ENCODE data around the gene RAN. TPM values are rescaled to one million over a fixed set of nuclear protein-coding genes. Genes with fewer than 3 reads are reported as not detected.
A peak's percentile ranks its signal among the peaks of the same experiment; 100 is the strongest.
"Not testable (repeated sequence)": the region's sequence is repeated elsewhere in the genome, so short reads cannot be mapped to it uniquely, and the experiment has no call there.

Gene RAN
- total and polyA plus RNA-seq, 4 donors = 265 to 559 (median 488) TPM

- Histone ChIP-seq H3K27me3 (ENCODE audit: control insufficient read depth, insufficient read depth, low read length) (no peaks in the 10 kb centered on the region), H3K4me1 (ENCODE audit: control insufficient read depth, insufficient read depth, low read length) (no peaks in the 10 kb centered on the region), H3K9me3 (ENCODE audit: control insufficient read depth, insufficient read depth, low read length) (no peaks in the 10 kb centered on the region), H3K4me3 (ENCODE audit: low read depth, low read length) (no peak overlapping the region), H3K36me3 (ENCODE audit: control insufficient read depth, insufficient read depth, low read length) (no peaks in the 10 kb centered on the region), H3K27ac (ENCODE audit: low read depth, low read length) (no peak overlapping the region)
- DNase-seq (ENCODE audit: low read depth in 4 of 6, low spot score in 6 of 6) = no peak
- WGBS (ENCODE audit: insufficient coverage) = 91% methylated on average over 1 of the region's 5 CpGs
Observed at GRCh38 chr12:130863298-130863697, 8.6 kb upstream of the RAN start.

GRCh38 chr12:130868412-130868811 is 3.5 kb upstream of the RAN start:
- no peaks in the 10 kb centered on the region for H3K36me3 ChIP-seq (ENCODE audit: control insufficient read depth, insufficient read depth, low read length)
- H3K4me3 ChIP-seq (ENCODE audit: low read depth, low read length) = no peak overlapping the region
- 71% methylated on average over 2 of the region's 4 CpGs for WGBS (ENCODE audit: insufficient coverage)
- no peaks in the 10 kb centered on the region for H3K27me3 ChIP-seq (ENCODE audit: control insufficient read depth, insufficient read depth, low read length)
- no peaks in the 10 kb centered on the region for H3K9me3 ChIP-seq (ENCODE audit: control insufficient read depth, insufficient read depth, low read length)
- no peak for DNase-seq (ENCODE audit: low read depth in 4 of 6, low spot score in 6 of 6)
- peaks cover 11% of the 10 kb centered on the region for H3K4me1 ChIP-seq (ENCODE audit: control insufficient read depth, insufficient read depth, low read length)
- H3K27ac ChIP-seq (ENCODE audit: low read depth, low read length) = no peak overlapping the region

GRCh38 chr12:130870442-130871285 is 1.2 kb upstream of the RAN start:
- no peaks in the 10 kb centered on the region for H3K9me3 ChIP-seq (ENCODE audit: control insufficient read depth, insufficient read depth, low read length)
- peaks cover 19% of the 10 kb centered on the region for H3K4me1 ChIP-seq (ENCODE audit: control insufficient read depth, insufficient read depth, low read length)
- WGBS (ENCODE audit: insufficient coverage) = 20% methylated on average over 30 of the region's 31 CpGs
- H3K27ac ChIP-seq (ENCODE audit: low read depth, low read length) = peak overlapping the region; percentile 89
- H3K36me3 ChIP-seq (ENCODE audit: control insufficient read depth, insufficient read depth, low read length) = peaks cover 18% of the 10 kb centered on the region
- H3K27me3 ChIP-seq (ENCODE audit: control insufficient read depth, insufficient read depth, low read length) = no peaks in the 10 kb centered on the region
- peak; percentile 29 to 91 (median 54) for DNase-seq (ENCODE audit: low read depth in 4 of 6, low spot score in 6 of 6)
- H3K4me3 ChIP-seq (ENCODE audit: low read depth, low read length) = peak overlapping the region; percentile 72

- WGBS (ENCODE audit: insufficient coverage) = under 1% methylated on average over 74 of the region's 79 CpGs
- Histone ChIP-seq H3K36me3 (ENCODE audit: control insufficient read depth, insufficient read depth, low read length) (peaks cover 21% of the 10 kb centered on the region), H3K27ac (ENCODE audit: low read depth, low read length) (no peak overlapping the region), H3K4me3 (ENCODE audit: low read depth, low read length) (peak overlapping the region; percentile 78), H3K9me3 (ENCODE audit: control insufficient read depth, insufficient read depth, low read length) (no peaks in the 10 kb centered on the region), H3K27me3 (ENCODE audit: control insufficient read depth, insufficient read depth, low read length) (no peaks in the 10 kb centered on the region), H3K4me1 (ENCODE audit: control insufficient read depth, insufficient read depth, low read length) (peaks cover 19% of the 10 kb centered on the region)
- DNase-seq (ENCODE audit: low read depth in 4 of 6, low spot score in 6 of 6) = peak in 3 of 6 donors; percentile 22 to 74 (median 71)
Observed at GRCh38 chr12:130872179-130873096, 572 bp downstream of the RAN start.

GRCh38 chr12:130873106-130873795 is 1.4 kb downstream of the RAN start:
- Histone ChIP-seq H3K9me3 (ENCODE audit: control insufficient read depth, insufficient read depth, low read length) (no peaks in the 10 kb centered on the region), H3K36me3 (ENCODE audit: control insufficient read depth, insufficient read depth, low read length) (peaks cover 21% of the 10 kb centered on the region), H3K27me3 (ENCODE audit: control insufficient read depth, insufficient read depth, low read length) (no peaks in the 10 kb centered on the region), H3K4me3 (ENCODE audit: low read depth, low read length) (peak overlapping the region; percentile 78), H3K27ac (ENCODE audit: low read depth, low read length) (no peak overlapping the region), H3K4me1 (ENCODE audit: control insufficient read depth, insufficient read depth, low read length) (peaks cover 19% of the 10 kb centered on the region)
- 34% methylated on average over 2 of the region's 4 CpGs for WGBS (ENCODE audit: insufficient coverage)
- no peak for DNase-seq (ENCODE audit: low read depth in 4 of 6, low spot score in 6 of 6)

GRCh38 chr12:130873825-130874224 is 2.0 kb downstream of the RAN start:
- 56% methylated on average over 1 of the region's 4 CpGs for whole genome bisulfite sequencing (ENCODE audit: insufficient coverage)
- no peak overlapping the region for H3K4me3 ChIP-seq (ENCODE audit: low read depth, low read length)
- H3K4me1 ChIP-seq (ENCODE audit: control insufficient read depth, insufficient read depth, low read length) = peaks cover 19% of the 10 kb centered on the region
- DNase-seq (ENCODE audit: low read depth in 4 of 6, low spot score in 6 of 6) = no peak
- no peaks in the 10 kb centered on the region for H3K27me3 ChIP-seq (ENCODE audit: control insufficient read depth, insufficient read depth, low read length)
- H3K27ac ChIP-seq (ENCODE audit: low read depth, low read length) = no peak overlapping the region
- H3K36me3 ChIP-seq (ENCODE audit: control insufficient read depth, insufficient read depth, low read length) = peaks cover 21% of the 10 kb centered on the region
- no peaks in the 10 kb centered on the region for H3K9me3 ChIP-seq (ENCODE audit: control insufficient read depth, insufficient read depth, low read length)

- WGBS (ENCODE audit: insufficient coverage) = 98% methylated on average over 6 of the region's 10 CpGs
- DNase-seq (ENCODE audit: low read depth in 4 of 6, low spot score in 6 of 6) = no peak
- peaks cover 26% of the 10 kb centered on the region for H3K36me3 ChIP-seq (ENCODE audit: control insufficient read depth, insufficient read depth, low read length)
Observed at GRCh38 chr12:130874696-130875095, 2.8 kb downstream of the RAN start.

GRCh38 chr12:130875193-130875592 is 3.3 kb downstream of the RAN start:
- Histone ChIP-seq H3K36me3 (ENCODE audit: control insufficient read depth, insufficient read depth, low read length) (peaks cover 26% of the 10 kb centered on the region), H3K27ac (ENCODE audit: low read depth, low read length) (no peak overlapping the region), H3K27me3 (ENCODE audit: control insufficient read depth, insufficient read depth, low read length) (no peaks in the 10 kb centered on the region), H3K4me1 (ENCODE audit: control insufficient read depth, insufficient read depth, low read length) (peaks cover 25% of the 10 kb centered on the region), H3K4me3 (ENCODE audit: low read depth, low read length) (no peak overlapping the region), H3K9me3 (ENCODE audit: control insufficient read depth, insufficient read depth, low read length) (no peaks in the 10 kb centered on the region)
- no peak for DNase-seq (ENCODE audit: low read depth in 4 of 6, low spot score in 6 of 6)
- 100% methylated on average over 3 of the region's 5 CpGs for WGBS (ENCODE audit: insufficient coverage)

More at GRCh38 chr12:130874696-130875095, 2.8 kb downstream of the RAN start:
- Histone ChIP-seq H3K27ac (ENCODE audit: low read depth, low read length) (no peak overlapping the region), H3K27me3 (ENCODE audit: control insufficient read depth, insufficient read depth, low read length) (no peaks in the 10 kb centered on the region), H3K4me3 (ENCODE audit: low read depth, low read length) (no peak overlapping the region), H3K9me3 (ENCODE audit: control insufficient read depth, insufficient read depth, low read length) (no peaks in the 10 kb centered on the region), H3K4me1 (ENCODE audit: control insufficient read depth, insufficient read depth, low read length) (peaks cover 20% of the 10 kb centered on the region)

- Histone ChIP-seq H3K4me1 (ENCODE audit: control insufficient read depth, insufficient read depth, low read length) (peaks cover 27% of the 10 kb centered on the region), H3K36me3 (ENCODE audit: control insufficient read depth, insufficient read depth, low read length) (peaks cover 26% of the 10 kb centered on the region)
- H3K27ac ChIP-seq (ENCODE audit: low read depth, low read length); H3K27me3 ChIP-seq (ENCODE audit: control insufficient read depth, insufficient read depth, low read length); H3K9me3 ChIP-seq (ENCODE audit: control insufficient read depth, insufficient read depth, low read length); DNase-seq (ENCODE audit: low read depth in 4 of 6, low spot score in 6 of 6); H3K4me3 ChIP-seq (ENCODE audit: low read depth, low read length): not testable (repeated sequence)
- WGBS (ENCODE audit: insufficient coverage) = 81% methylated on average over 9 of the region's 11 CpGs
Observed at GRCh38 chr12:130875708-130876107, 3.8 kb downstream of the RAN start.
